Epithelial cell of prostate (primary cell): ENCODE data around the gene MDFIC2.
"Not testable (repeated sequence)": the region's sequence is repeated elsewhere in the genome, so short reads cannot be mapped to it uniquely, and the experiment has no call there.

Experiments used
- DNase-seq: peaks from one replicate; pipeline ENCODE4 v3.0.0-alpha.2; 2011; ENCODE audit warnings: low read depth, low spot score
- H3K27ac ChIP-seq: fragments of 450-650 bp; 2 replicates; pipeline ENCODE4 v1.5.1; 2017; ENCODE audit warnings: mild to moderate bottlenecking

Gene MDFIC2

GRCh38 chr3:70312336-70312735 lies at the start of gene MDFIC2:
Gene MDFIC2, minus strand, starts transcription at chr3:70312638. Its CDS starts 665 bp downstream, at chr3:70311973.
- no peak for DNase-seq
- H3K27ac ChIP-seq, result no peak within 1 kb of the TSS

- no peak overlapping the region for H3K27ac ChIP-seq
- no peak for DNase-seq
These were observed 48.7 kb upstream of the MDFIC2 start for GRCh38 chr3:70360979-70361760.

- no peak for DNase-seq
- no peak overlapping the region for H3K27ac ChIP-seq
These were observed 47.3 kb upstream of the MDFIC2 start for GRCh38 chr3:70359711-70360110.

- DNase-seq, result no peak
- H3K27ac ChIP-seq, result no peak overlapping the region
These were observed 46.6 kb upstream of the MDFIC2 start for GRCh38 chr3:70358978-70359580.

- no peak for DNase-seq
- no peak overlapping the region for H3K27ac ChIP-seq
These were observed 39.8 kb upstream of the MDFIC2 start for GRCh38 chr3:70352215-70352614.

- DNase-seq, result no peak
- H3K27ac ChIP-seq, result no peak overlapping the region
These were observed 29.7 kb upstream of the MDFIC2 start for GRCh38 chr3:70342149-70342548.

- not testable (repeated sequence) for H3K27ac ChIP-seq
These were observed 24.4 kb upstream of the MDFIC2 start for GRCh38 chr3:70336885-70337284.

GRCh38 chr3:70333080-70333479 lies 20.6 kb upstream of the MDFIC2 start:
- H3K27ac ChIP-seq, result no peak overlapping the region
- DNase-seq, result no peak

More at GRCh38 chr3:70336885-70337284, 24.4 kb upstream of the MDFIC2 start:
- DNase-seq, result not testable (repeated sequence)

GRCh38 chr3:70315021-70315420 lies 2.6 kb upstream of the MDFIC2 start:
- H3K27ac ChIP-seq, result no peak overlapping the region
- no peak for DNase-seq

- H3K27ac ChIP-seq, result no peak overlapping the region
These were observed 1.6 kb downstream of the MDFIC2 start for GRCh38 chr3:70310809-70311208.

GRCh38 chr3:70309591-70309990 lies 2.8 kb downstream of the MDFIC2 start:
- H3K27ac ChIP-seq, result no peak overlapping the region
- no peak for DNase-seq

More at GRCh38 chr3:70310809-70311208, 1.6 kb downstream of the MDFIC2 start:
- no peak for DNase-seq

- DNase-seq, result no peak
- H3K27ac ChIP-seq, result no peak overlapping the region
These were observed 3.7 kb downstream of the MDFIC2 start for GRCh38 chr3:70308760-70309159.

- no peak overlapping the region for H3K27ac ChIP-seq
- no peak for DNase-seq
These were observed 5.7 kb downstream of the MDFIC2 start for GRCh38 chr3:70306736-70307135.

GRCh38 chr3:70298385-70298784 lies 14.1 kb downstream of the MDFIC2 start:
- DNase-seq, result no peak
- H3K27ac ChIP-seq, result no peak overlapping the region

GRCh38 chr3:70291097-70291482 lies 21.3 kb downstream of the MDFIC2 start:
- no peak overlapping the region for H3K27ac ChIP-seq
- no peak for DNase-seq

GRCh38 chr3:70290431-70291096 lies 21.9 kb downstream of the MDFIC2 start:
- DNase-seq, H3K27ac ChIP-seq: not testable (repeated sequence)

GRCh38 chr3:70281663-70282062 lies 30.8 kb downstream of the MDFIC2 start:
- no peak for DNase-seq

GRCh38 chr3:70277304-70277703 lies 35.1 kb downstream of the MDFIC2 start:
- no peak overlapping the region for H3K27ac ChIP-seq
- no peak for DNase-seq

More at GRCh38 chr3:70281663-70282062, 30.8 kb downstream of the MDFIC2 start:
- H3K27ac ChIP-seq, result no peak overlapping the region

- no peak overlapping the region for H3K27ac ChIP-seq
- DNase-seq, result no peak
These were observed 35.5 kb downstream of the MDFIC2 start for GRCh38 chr3:70276901-70277300.

- no peak for DNase-seq
- H3K27ac ChIP-seq, result no peak overlapping the region
These were observed 38.9 kb downstream of the MDFIC2 start for GRCh38 chr3:70273492-70273891.

- no peak for DNase-seq
- no peak overlapping the region for H3K27ac ChIP-seq
These were observed 39.6 kb downstream of the MDFIC2 start for GRCh38 chr3:70272798-70273197.
